Stimulated activated CD4-positive, alpha-beta T cell treated with anti-CD3 and anti-CD28 coated beads, Interleukin-1b, Interleukin-23, amount 100 ng/mL, for 1 hour (primary cell): ENCODE measurements around the gene UGT1A1.

Source experiments
- DNase-seq, 2 donors: peaks; one replicate each; pipeline ENCODE4 v3.0.0-alpha.2; 2020; ENCODE audit warnings: low read depth in 2 of 2

The UGT1A1 gene

GRCh38 chr2:233796254-233796653 lies 36.2 kb downstream of the UGT1A1 start:
- no peak for DNase-seq

DNA sequence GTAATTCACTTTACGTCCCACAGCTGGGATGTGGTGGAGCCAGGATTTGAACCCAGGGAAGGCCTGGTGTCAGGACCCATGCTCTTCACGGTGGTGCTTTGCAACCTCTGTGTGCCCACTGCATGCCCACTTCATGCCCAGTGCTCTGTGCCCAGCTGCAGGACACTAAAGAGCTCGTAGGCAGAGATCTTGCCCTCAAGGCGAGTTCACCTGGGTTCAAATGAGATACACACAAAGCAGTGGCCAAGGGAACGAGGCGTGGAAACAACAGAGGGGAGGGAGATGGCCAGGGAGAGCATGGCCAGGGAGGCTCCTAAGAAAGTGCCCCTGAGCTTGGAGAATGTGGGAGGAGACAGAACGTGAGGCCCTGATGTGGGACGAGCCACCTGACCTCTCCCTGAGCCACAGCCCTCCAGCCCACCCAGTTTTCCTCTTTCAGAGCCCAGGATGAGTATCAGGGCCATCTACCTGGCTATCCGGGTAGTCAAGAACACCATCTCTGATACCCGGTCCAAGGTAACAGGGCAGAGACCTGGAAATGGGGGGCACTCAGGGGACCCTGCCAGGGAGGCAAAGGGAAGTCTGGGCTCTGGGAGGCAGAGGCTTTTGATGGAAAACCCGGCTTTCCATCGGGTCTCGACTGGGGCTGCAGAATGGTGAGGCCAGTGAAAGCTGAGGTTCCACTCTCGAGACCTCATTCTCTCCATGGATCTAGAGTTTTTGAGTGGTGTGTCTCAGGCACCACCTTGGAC lies 38.4 kb downstream of the UGT1A1 start:
- DNase-seq: no peak

GRCh38 chr2:233799087-233799665 lies 39.1 kb downstream of the UGT1A1 start:
- no peak for DNase-seq

DNA sequence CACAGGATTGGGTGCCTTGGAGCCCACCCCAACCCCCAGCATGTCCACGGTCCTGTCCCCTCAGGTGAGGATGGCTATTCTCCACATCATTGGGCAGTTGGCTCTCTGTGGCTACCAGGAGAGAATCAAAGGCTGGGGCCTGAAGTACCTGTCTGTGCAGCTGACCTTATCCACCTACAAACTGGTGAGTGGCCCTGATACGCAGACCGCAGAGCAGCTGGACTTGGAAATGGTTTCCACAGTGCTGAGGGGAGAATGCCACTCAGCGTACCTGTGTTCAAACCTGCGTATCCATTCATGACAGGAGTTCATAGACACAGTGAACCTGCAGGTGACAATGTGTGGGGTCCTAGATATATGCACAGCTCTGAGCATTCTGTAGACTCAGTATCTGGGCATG lies 39.6 kb downstream of the UGT1A1 start:
- no peak for DNase-seq

- no peak for DNase-seq
Measured at GRCh38 chr2:233800208-233800607, 40.1 kb downstream of the UGT1A1 start.

GRCh38 chr2:233801357-233802131 lies 41.5 kb downstream of the UGT1A1 start:
- DNase-seq: no peak

- no peak for DNase-seq
Measured at GRCh38 chr2:233802132-233802815, 42.2 kb downstream of the UGT1A1 start.

GRCh38 chr2:233803292-233803911 lies 43.3 kb downstream of the UGT1A1 start:
- no peak for DNase-seq

DNA sequence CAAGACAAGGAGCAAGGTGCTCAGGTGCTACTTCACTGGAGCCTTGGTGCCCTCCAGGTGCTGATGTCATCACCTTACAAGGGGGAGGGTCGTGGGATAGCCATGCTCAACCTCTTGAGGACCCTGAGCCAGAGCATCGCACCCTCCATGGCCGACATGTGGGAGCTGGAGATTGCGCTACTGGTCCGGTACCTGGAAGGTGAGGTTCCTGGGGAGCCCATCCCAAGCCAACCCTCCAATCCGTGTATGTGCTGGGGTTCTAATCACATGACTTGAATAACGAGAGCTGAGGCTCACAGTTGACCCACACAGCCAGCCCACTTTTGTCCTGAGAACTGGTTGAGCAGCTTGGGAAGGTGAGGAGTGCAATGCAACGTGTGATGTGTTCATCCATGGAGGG lies 43.9 kb downstream of the UGT1A1 start:
- DNase-seq: no peak

DNA sequence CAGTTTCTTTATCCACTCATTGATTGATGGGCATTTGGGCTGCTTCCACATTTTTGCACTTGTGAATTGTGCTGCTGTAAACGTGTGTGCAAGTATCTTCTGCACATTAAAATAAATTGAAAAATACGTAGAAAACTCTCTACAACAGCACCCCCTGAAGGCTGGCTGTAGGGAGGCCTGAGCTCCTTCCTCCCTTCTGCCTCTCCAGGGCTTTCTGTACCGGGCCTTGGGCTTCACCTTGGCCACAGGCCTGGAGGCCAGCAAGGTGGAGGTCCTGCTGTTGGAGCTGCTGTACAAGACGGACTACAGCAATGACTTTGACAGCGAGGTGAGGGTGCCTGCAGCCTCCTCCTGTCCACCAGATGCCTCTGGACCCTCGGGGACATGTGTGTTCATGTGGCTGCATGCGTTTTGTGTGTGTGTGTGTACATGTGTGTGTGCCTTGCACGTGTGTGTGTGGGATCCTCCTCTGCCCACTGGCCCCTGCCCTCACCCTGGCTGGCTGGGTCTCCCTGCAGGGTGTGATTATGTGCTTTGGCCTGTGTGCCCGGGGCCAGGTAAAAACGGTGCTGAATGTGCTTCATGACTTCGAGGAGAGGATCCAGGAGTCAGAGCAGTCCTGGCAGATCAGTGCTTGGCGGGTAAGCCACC lies 47.3 kb downstream of the UGT1A1 start:
- DNase-seq: no peak

DNA sequence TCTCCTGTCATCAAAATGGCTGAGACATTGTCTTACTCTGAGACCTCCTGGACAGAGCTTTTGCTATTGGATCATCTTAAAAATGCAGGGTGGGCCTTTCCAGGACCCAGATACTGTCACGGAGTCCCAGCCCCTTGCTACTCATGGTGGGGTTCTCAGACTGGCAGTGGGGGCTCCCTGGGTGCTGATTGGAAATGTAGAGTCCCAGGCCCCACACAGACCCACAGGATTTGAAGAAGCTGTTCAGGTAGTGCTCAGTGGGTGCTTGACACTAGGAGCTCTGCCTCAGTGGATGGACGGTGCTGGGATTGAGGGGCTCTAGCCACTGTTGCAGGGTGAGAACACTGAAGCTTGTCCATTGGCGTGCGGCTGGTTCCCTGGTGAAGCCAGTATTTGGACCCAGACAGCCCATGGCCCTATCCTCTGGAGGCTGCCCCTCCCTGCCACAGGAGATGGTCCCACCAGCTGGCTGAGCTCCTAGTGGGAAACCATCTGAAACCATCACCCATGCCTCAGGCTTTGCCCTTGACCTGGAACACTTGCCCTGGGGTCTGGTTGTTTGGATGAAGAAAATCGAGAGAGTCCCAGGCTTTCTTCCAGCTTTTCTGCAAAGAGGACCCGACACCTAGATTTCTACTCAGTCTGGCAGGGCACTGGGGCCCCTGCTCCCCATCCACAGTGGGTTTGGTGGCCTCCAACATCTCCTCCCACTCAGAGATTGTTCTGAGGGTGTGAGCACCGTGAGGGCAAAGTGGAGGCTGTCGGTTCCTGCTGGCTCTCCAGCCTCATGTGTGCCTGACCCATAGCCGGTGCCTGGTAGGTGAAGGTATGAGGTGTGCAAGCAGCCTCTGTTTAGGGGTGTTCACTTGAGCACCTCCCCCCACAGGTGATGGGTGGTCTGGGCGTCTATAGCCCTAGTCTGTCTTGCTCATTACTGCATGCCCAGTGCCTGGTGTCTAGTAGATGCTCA lies 48.2 kb downstream of the UGT1A1 start:
- DNase-seq: no peak

DNA sequence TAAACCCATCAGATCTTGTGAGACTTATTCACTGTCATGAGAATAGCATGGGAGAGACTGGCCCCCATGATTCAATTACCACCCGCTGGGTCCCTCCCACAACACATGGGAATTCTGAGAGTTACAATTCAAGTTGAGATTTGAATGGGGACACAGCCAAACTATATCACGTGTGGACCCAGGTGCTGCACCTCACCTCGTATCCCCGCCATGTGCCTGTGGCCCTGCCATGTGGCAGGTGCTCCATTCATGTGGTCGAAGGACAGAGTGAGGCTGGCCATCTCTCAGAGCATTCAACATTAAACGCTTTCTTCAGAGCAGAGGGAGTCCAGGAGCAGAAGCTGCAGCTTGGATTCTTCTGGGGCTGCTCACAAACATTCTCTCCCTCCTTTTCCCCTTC lies 50.3 kb downstream of the UGT1A1 start:
- no peak for DNase-seq

DNA sequence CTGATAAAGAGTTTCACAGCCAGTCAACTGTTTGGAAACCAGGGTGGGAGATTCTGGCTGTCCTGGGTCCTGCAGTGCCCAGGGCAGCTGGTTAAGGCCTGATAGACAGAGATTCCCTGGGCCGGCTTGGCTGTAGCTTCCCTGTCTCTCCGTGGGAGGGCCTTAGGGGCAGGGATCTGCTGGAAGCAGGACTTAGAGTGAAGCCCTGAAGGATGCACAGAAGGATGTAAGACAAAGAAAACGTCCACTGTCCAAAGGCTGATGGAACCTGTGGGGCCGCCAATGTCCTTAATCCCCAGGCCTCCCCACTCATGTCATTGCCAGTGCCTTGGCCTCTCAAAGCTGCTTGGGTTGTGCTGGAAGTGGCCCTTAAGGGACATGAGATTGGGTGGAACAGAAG lies 51.0 kb downstream of the UGT1A1 start:
- DNase-seq: no peak

GRCh38 chr2:233811732-233812131 lies 51.7 kb downstream of the UGT1A1 start:
- DNase-seq: no peak

DNA sequence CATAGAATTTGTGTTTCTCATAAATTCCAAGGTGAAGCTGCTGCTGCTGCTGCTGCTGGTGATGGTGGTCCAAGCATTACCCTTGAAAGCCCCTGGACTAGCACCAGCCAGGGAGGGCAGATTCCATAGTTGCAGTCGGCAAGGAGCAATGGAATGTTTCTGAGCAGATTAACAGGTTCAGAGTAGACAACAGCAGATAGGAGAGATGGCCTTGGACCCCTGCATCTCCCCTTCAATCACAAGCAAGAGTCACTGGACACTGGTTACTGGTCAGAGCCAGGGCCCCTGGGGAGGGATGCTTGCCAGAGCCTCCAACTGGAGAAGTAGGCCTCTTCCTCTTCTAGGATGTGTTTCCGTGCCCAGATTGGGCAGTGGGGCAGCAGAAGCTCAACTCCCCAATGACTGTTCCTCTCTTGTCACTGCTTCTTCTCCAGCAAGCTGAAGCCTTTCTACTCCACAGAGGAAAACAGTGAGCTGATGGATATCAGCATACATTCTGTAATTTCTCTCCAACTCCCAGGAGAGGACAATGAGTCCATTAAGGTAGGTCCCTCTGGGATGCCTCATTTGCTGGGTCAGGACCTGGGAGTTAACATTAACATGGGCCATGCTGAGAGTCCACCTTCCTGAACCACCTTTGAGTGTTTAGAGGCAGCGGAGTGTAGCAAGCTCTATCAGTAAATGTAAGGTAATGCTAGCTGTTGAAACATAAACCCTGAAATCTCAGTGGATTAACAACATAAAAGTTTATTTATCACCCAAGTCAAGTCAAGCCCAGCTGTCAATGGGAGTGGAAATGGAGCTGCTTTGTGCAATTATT lies 53.4 kb downstream of the UGT1A1 start:
- no peak for DNase-seq

DNA sequence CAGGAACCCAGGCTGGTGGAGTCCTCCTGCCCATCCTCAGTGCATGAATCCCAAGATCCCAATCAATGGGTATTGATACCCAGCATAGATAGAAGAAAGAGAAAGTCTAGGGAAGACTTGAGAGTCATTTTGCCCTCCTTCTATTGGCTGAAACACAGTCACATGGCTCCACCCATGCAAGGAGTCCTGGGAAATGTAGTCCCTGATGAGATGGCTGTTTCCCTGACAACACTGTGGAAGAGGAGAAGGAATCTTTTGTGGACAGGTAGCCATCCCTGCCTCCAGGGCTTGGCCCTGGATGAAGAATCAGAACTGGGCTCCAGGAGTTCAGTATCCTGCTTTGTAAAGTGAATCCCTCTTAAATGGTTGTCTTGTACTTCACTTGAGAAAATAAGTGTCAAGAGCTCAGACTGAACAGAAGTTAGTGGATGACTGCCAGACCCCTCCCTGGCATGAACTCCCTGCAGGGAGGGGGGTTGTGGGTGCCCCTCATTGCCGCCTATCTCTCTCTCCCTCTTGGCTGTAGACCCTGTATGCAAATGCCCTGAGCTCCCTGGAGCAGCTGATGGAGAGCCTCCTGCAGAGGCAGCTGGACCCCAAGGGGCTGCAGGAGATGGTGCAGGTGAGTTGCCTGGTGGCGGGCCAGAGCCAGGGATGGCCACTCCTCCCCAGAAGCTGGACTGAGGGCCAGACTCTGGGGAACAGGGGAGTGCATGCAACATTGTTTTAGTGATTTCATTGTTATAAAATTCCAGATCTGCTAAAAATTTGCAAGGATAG lies 54.2 kb downstream of the UGT1A1 start:
- DNase-seq: no peak

- no peak for DNase-seq
Measured at GRCh38 chr2:233815861-233816260, 55.8 kb downstream of the UGT1A1 start.

DNA sequence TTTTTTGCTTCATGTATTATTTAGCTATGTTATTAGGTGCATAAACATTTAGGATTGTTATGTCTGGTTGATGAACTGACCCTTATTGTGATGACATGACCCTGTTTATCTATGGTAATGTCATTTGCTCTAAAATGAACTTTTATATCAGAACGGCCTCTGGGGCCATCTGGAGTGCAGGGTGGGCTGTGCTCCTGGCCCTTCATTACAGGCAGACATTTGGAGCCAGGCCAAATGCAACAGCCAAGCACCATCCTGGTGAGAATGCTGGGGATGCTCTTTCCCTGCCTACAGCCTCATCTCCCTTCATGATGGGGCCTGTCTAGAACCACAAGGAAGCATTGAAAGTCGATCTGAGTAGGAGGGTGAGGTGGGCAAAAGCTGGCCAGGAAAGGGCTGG lies 56.3 kb downstream of the UGT1A1 start:
- DNase-seq: no peak

GRCh38 chr2:233816771-233817170 lies 56.7 kb downstream of the UGT1A1 start:
- DNase-seq: no peak
